ENCODE measurements around the gene SLC24A4.

Gene SLC24A4

DNA sequence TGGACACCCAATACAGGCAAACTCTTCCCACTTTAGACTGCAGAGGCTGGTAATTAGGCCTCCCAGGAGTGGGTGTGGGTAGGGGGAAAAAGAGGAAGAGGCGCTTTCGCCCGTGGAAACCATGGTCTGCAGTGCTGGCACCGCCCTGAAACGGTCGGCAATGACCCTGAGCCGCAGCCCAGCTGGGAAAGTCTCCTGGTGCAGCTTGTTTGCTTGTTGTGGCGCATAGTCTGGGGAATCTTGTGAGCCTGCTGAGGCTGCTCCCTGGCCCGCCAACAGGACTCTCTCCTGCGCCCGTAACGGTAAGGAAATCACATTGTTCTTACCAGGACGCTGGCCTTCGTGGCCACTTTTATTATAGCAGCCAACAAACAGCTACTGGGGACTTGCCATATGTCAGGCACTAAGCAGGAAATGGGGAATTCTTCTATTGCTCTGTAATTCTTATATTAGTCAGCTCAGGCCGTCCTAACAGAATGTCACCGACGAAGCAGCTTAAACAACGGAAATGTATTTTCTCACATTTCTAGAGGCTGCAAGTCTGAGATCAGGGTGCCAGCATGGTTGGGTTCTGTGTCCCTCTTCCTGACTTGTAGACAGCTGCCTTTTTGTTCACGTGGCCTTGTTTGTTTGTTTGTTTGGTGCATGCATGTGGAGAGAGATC is 138.1 kb downstream of the SLC24A4 start:
- DNase-seq = peak; percentile 30

DNA sequence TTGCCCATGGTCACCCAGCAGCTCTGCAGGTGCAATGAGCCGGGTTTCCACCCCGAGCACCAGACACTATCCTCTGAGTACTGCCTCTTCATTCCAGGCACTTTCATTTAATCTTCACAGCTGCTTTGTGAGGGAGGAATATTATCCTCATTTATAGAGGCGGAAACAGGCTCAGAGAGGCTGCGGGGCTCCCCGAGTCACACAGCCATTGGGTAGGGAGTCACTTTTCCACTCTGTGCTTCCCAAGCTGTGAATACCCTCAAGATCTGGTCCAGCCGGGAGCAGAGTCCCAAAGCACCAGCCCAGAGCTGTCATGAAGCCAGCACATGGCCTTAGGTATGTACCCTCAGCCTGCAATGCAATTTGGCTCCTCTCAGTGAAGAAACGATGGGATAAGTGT is 138.9 kb downstream of the SLC24A4 start:
- DNase-seq = no peak

DNA sequence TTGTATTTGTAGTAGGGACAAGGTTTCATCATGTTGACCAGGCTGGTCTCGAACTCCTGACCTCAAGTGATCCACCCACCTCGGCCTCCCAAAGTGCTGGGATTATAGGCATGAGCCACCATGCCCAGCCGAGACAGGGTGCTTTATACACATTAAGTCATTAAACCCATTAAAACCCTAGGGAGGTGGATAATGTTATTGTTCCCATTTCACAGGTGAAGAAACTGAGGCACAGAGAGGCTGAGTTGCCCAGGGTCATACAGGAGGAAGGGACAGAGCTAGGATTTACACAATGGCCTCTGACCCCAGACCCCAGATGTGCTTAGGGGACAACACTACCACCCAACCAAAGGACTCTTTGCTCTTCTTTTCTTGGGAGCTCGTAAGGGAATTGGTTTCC is 139.6 kb downstream of the SLC24A4 start:
- no peak for DNase-seq

DNA sequence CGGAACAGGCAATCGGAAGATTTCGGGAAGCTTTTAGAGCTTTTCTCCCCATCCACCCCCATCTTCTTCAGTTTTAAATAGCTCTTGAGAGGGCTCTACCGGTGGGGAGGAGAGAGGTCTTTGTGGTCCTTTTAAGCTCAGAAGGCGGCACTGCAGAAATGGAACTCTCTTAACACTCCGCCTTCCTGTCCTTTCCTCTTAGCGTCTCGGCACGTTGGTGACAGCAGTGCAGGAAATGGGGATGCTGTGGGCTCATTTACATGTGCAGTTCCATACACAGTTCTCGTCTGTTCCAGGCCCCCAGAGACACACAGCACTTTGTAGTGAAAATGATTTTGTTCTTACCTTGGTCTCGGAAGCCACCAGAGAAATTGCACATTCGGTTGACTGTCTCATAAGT is 140.2 kb downstream of the SLC24A4 start:
- no peak for DNase-seq

DNA sequence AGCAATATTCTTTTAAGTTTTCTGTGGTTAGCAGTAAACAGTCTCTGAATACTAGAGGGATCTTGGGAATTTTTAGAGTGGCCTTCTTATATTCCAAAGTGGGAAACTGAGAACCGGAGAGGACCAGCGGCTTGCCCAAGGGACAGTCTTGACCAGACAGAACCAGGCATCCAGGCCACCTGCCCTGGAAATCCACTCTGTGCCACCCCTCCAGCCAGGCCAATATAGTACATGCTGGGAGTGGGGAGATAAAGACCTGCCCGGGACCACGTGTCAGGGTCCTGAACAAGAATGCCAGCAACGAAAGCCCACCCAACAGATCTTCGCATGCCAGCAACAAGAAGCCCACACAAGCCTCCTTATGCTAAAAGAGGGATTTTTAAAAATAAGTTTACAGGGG is 141.2 kb downstream of the SLC24A4 start:
- no peak for DNase-seq

DNA sequence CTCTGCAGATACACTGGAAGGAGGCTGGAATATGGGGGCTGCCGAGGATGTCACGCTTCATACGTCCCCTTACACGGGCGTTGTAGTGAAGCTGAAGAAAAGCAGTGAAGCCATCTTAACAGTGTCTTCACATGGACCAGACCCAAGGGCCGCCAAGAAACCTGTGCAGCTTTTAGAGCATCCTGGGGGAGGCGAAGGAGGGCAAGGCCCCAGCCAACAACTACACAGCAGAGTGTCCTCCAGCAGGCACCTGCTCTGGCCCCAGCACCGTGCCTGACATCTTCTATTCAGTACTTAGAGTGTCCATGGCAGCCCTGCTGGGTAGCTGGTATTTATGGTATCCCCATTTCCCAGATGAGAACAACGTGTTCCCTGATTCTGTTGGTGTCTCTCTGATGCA is 141.8 kb downstream of the SLC24A4 start:
- no peak for DNase-seq

DNA sequence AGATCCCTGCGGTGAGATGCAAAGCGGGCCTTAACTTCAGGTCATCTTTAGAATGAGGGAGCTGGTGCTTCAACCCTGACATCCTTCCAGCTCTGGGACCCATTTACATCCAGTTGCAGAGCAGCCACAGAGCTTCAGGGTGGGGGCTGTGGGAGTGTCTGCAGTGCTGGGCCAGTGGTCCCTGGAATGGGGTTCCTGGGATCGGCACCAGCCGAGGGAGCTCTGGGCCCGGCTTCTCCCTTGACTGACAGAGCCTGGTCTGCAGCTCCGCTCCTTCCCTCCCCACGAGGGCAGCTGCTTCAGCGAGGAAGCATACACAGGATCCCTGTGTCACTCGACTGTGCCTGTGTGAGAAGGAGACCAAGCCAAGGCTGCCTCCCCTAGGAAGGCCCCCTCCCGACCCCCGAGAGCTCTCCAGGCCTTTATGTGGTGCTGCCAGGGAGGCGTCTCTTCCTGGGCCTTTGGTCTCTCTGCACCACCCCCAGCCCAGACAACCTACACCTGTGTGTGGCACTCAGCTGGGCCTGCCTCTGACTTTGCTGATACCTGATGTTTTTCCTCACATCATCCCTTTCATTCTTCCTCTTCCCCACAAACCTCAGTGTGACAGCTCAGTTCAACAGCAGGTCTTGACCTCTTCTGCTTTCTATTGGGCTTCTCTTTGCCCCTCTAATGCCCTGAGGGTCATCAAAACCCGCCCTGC is 142.5 kb downstream of the SLC24A4 start:
- DNase-seq = no peak

DNA sequence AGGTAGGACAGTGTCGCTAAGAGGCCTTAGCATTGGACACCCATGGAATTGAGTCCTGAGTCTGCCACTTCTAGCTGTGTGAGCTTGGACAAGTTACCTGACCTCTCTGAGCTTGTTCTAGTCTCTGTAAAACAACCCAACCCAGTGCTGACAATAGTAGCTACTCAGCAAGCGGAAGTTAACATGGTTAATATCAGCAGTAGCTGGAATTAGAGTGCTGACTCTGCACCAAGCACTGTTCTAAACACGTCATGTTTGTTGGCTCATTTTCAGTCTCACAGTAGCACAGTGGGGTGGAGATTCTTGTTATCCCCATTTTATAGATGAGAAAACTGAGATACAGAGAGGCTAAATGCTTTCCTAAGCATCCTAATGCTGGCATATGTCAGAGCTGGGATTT is 143.1 kb downstream of the SLC24A4 start:
- DNase-seq = no peak

DNA sequence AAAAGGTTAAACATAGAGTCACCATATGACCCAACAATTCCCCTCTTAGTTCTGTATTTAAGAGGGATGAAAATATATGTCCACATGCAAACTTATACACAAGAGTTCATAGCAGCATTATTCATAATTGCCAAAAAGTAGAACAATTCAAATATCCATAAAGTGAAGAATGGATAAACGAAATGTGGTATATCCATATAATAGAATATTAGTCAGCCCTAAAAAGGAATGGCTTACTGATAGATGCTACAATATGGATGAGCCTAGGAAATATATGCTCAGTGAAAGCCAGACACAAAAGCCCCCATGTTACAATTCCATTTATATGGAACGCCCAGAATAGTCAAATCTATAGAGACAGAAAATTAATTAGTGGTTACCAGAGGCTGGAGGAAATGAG is 146.6 kb downstream of the SLC24A4 start:
- DNase-seq = no peak

DNA sequence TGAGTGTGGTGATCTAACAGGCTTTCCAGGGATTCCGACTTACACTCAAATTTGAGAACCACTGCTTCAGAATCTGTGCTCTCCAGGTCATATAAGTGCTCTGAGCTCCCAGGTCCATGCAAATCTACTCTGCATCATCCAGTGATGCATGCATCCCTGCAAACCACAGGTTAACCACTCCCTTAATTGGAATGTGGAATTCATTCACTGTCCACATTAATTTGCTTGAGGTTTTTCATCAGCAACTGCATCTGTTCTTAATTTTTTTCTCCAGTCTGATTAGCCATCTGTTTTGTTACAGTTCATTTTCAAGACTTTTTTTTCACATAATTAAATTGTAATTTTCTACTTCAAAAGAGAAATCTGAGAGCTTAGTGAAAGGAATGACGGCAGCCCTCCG is 147.2 kb downstream of the SLC24A4 start:
- peak; percentile 81 for DNase-seq

DNA sequence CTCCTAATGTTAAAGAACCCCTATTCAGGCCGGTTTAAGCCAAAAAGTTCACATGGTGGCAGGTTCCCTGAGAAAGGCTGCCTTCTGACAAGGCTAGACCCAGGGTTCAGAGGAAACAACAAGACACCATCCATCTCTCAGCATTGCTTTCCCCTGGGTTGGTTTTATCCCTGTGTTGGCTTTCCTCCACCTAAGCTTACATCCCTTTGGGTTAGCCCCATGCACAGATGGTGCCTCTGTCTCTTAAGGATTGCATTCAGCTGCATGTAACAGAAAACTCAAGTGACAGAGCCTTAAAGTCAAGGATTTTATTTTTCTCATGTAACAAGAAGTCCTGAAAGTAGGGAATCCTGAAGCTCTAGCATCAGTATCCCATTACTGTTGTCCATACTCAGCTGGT is 147.8 kb downstream of the SLC24A4 start:
- DNase-seq = no peak

DNA sequence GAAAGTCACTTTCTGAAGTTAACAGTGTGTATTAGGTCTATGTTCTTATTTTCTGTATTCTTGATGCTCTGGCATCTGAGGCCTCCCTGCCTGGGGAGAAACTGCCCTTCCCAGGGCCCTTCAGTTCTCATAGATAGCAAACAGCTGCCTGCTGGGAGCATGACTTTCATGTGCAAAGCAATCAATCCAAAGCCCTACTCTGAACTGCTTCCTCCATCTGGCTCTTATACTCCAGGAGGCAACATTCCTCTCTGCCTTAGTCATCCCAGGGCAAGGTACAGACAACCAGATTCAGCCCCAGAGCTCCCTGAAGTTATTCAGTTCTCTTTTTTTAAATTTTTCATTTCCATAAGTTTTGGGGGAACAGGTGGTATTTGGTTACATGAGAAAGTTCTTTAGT is 149.0 kb downstream of the SLC24A4 start:
- DNase-seq = peak; percentile 96

DNA sequence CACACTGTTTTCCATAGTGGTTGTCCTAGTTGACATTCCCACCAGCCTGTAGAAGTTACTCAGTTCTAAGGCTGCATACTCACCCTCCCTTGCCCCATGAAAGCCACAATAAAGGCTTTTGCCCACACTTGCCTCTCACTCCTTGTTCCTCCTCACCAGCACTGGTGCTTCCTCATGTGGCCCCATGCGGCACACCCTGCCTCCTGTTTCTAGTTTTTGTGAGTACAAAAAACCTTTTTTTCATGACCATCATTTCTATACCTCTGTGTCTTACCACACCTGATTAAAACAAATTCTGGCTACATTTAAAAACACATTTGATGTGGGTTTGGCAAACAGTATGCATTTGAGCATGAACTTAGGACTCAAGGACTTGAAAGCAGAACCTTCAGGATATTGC is 149.9 kb downstream of the SLC24A4 start:
- no peak for DNase-seq

DNA sequence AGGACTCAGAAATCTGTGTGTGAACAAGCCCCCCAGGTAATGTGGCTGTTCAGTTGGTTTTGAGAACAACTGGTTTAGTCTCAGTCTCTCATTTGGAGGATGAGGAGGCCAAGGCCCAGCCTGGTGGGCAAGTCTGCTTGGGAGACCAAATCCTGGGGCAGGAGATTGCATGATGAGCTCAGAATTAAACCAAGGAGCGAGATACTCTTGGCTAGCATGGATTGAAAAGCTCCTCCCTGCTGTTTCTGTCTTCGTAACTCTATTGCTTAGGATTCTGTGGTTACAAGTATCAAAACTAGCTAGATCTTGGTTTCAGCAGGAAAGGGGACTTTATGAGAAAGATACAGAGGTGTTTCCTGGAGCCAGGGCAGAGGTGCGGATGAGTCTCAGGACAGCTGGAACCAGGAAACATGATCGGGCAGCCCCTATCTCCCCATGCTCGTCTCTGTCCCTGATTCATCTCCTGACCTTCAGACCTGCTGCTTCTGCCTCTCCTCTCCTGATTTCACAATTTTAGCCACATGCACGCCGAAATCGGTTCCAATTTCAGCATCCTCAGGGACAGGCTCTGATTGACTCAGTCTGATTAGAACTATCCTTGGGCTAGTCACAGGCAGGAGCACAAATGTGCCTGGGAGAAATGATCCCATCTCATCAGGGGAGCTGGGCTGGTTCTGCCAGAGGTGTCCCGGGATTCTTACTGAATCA is 150.4 kb downstream of the SLC24A4 start:
- peak; percentile 84 for DNase-seq

DNA sequence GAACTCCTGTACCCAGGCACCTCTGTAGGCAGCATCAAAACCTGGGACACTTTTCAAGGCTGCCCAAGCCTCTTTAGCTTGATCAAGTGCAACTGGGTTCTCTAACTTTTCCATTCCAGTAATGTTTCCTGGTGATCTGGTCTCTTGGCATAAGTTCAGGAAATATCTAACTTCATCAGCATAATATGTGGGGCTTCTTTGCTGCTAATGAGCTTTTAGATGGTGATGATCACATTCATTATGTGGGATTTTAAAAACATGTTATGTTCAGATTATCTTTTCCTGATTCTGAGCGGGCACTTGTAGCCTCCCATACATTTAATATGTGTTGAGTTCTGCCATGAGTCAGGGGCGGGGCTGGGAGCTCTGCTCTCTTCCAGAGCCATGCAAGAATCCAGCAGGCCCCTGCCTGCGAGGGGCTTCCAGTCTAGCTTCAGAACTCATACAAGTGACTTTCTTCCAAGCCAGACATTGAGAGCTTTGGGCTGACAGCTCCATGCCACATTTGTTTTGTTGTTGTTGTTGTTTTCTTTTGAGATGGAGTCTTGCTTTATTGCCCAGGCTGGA is 151.1 kb downstream of the SLC24A4 start:
- DNase-seq = peak; percentile 22

DNA sequence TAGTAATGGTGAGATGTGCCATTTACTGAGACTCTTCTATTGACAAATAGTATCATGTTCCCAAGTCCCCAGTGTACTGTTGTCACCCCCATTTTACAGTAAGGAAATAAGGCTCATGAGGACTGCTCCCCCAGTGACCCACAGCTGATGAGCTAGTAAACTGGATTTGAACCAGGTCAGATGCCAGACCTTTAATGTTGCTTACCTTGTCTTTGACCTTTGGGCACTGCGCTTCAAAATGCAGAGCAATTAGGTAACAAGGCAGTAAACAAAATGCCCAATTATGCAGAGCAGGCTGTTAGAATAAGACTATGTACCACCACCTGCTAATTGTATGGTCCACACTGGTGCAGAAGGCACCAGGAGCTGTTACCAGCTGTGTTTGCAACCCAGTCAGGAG is 152.1 kb downstream of the SLC24A4 start:
- no peak for DNase-seq

DNA sequence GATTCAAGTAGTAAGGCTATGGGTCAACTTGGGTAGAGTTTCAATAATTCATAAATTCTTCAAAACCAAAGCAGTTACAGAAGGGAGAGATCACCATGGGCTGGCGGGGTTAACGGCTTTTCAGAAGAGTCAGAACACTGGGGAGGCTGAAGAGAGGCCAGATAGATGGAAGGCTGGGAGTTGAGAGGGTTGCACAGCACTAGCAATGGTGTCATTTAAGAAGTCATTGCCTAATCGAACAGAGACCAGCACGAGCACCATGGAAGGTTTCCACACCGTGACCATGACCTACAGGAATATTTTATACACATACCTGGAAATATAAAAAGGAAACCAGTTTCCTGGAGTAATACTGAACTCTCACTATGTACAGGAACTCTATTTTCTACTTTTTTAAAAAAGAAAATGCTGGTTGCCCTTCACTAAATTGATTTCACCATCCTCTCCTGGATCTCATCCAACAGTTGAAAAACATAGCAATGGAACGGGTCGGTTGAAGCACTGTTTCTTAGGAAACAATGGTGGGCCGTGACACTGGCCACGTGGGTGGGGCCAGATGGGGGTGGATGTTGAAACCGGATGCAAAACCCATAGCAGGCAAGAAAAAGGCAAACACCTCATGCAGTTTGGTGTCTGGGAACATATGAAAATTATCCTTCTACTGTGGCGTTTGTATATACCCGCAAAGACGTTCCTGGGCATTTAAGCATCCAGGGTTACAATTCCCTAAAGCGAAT is 152.7 kb downstream of the SLC24A4 start:
- DNase-seq = no peak

DNA sequence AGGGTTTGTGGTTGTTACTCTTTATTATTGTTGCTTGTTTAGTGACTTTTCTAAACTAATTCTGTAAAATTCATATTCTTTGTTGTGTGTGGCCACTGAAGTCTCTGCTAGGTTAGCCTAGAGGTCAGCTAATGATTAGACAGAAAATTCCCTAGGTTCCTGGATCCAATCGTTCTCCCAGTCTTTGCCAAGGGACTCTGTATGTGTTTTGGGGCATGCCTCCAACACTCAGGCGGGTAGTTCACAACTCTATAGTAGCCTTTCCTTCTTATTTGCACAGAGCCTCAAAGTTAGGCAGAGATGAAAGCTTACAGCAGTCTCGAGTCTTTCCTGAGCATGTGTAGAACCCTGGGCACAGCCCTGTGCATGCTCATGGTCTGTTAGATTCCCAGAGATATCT is 157.9 kb downstream of the SLC24A4 start:
- no peak for DNase-seq

DNA sequence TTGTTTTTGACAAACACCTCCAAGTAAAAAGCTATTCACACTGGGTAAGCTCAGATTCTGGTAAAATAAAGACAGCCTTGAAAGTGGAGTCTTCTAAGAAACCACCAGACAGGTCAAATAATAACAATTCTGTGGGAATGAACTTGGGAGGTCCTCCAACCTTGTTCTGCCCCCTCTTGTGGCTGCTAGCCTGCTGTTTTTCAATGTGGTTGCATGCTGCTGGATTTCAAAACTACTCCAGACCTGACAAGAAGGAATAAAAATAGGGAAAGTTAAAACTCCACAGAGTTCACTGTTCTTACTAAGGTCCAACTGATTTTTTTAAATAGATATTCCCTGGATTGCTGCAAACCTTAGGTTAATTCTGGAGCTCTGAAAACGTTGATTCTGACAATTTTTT is 158.4 kb downstream of the SLC24A4 start:
- peak; percentile 47 for DNase-seq

DNA sequence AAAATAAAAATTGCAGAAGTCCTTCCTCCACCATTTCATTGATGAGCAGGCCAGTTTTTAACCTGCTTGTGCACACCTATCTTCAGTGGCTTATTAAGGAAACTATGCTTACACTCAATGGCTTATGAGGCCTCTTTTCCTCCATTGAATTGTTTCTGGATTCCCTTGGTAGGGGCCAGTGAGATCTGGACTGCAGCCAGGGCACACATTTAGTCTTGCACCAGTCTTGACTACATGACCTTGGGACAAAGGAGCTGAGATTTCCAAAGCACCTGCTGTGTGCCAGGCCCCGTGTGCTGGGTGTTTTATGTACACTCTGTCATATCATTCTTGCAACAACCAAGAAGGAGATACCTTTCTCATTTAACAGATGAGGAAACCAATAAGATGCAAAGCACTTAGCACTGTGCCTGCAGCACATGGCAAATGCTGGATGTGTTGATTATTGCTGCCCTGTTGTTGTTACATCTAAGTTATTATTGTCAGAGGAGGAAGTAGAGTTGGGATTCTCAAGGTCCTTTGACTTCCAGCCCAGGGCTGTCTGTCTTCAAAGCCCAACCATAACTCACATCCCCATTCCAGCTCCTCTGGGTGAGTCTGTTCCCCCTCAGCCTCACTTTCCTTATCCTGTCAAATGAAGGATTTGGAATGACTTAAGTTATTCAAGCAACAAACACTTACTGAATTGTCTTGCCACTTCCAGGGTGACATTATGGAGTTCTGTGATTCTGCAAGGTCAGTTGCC is 159.0 kb downstream of the SLC24A4 start:
- no peak for DNase-seq

DNA sequence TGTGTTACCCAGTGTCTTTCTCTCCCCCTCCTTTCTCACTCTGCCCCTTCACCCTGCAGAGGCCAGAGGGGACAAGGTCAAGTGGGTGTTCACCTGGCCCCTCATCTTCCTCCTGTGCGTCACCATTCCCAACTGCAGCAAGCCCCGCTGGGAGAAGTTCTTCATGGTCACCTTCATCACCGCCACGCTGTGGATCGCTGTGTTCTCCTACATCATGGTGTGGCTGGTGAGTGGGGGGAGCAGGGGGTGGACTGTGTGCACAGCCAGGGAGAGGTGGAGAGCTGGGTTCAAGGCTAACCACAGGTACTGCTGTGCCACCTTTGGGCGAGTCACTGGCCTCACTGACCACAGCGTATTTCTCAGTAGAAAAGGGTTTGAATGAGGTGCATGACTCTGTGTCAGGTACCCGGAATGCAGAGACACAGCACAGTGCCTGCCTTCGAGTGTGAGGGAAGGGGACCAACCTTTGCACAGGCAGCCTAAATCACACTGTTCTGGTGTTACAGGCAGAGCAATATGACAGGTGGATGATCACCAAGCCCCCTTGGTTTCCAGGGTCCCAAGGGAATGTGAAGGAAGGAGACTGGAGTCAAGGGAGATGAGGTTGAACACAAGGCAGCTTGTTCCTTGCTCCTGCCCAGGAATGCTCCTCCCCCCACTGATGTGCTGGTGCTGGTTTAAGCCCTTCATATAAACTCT is 159.8 kb downstream of the SLC24A4 start:
- no peak for DNase-seq

Measured in HCEC 1CT (cell line).